Measurements from ENCODE around the gene SPATC1L.

Gene SPATC1L

GRCh38 chr21:46120301-46121285, 63.7 kb downstream of the SPATC1L start:
- no peak for DNase-seq (ENCODE audit: low spot score)

GRCh38 chr21:46119637-46120271, 64.5 kb downstream of the SPATC1L start:
- no peak for DNase-seq (ENCODE audit: low spot score)

- no peak for DNase-seq (ENCODE audit: low spot score)
Observed at GRCh38 chr21:46119144-46119636, 65.1 kb downstream of the SPATC1L start.

GRCh38 chr21:46118316-46119143, 65.7 kb downstream of the SPATC1L start:
- no peak for DNase-seq (ENCODE audit: low spot score)

GRCh38 chr21:46117586-46118315, 66.5 kb downstream of the SPATC1L start:
- no peak for DNase-seq (ENCODE audit: low spot score)

GRCh38 chr21:46116776-46117585, 67.3 kb downstream of the SPATC1L start:
- DNase-seq (ENCODE audit: low spot score) = no peak

GRCh38 chr21:46116189-46116775, 68.0 kb downstream of the SPATC1L start:
- DNase-seq (ENCODE audit: low spot score) = no peak

GRCh38 chr21:46115441-46116188, 68.6 kb downstream of the SPATC1L start:
- no peak for DNase-seq (ENCODE audit: low spot score)

- no peak for DNase-seq (ENCODE audit: low spot score)
Observed at GRCh38 chr21:46114963-46115362, 69.3 kb downstream of the SPATC1L start.

- DNase-seq (ENCODE audit: low spot score) = no peak
Observed at GRCh38 chr21:46113497-46114176, 70.6 kb downstream of the SPATC1L start.

- no peak for DNase-seq (ENCODE audit: low spot score)
Observed at GRCh38 chr21:46112725-46113215, 71.5 kb downstream of the SPATC1L start.

- no peak for DNase-seq (ENCODE audit: low spot score)
Observed at GRCh38 chr21:46111857-46112724, 72.2 kb downstream of the SPATC1L start.

- no peak for DNase-seq (ENCODE audit: low spot score)
Observed at GRCh38 chr21:46111193-46111571, 73.1 kb downstream of the SPATC1L start.
